Activated naive CD8-positive, alpha-beta T cell treated with anti-CD3 and anti-CD28 coated beads for 36 hours (primary cell): ENCODE results near the gene DEFB128. TPM values are rescaled to one million over a fixed set of nuclear protein-coding genes. Genes with fewer than 3 reads are reported as not detected.
A peak's percentile ranks its signal among the peaks of the same experiment; 100 is the strongest.
"Not testable (repeated sequence)": the region's sequence is repeated elsewhere in the genome, so short reads cannot be mapped to it uniquely, and the experiment has no call there.

Experiments
- DNase-seq: peaks from one replicate; pipeline ENCODE4 v3.0.0; 2021
- H3K27ac Mint-ChIP-seq: one replicate; pipeline ENCODE4 v1.8.0; 2022; ENCODE audit warnings: mild to moderate bottlenecking, moderate library complexity, mixed read lengths
- H3K27me3 Mint-ChIP-seq: one replicate; pipeline ENCODE4 v1.8.0; 2022; ENCODE audit warnings: mild to moderate bottlenecking, mixed read lengths
- H3K36me3 Mint-ChIP-seq: one replicate; pipeline ENCODE4 v1.8.0; 2021; ENCODE audit warnings: mild to moderate bottlenecking, mixed read lengths
- H3K4me1 Mint-ChIP-seq: one replicate; pipeline ENCODE4 v1.8.0; 2021; ENCODE audit warnings: mixed read lengths
- H3K4me3 Mint-ChIP-seq: one replicate; pipeline ENCODE4 v1.8.0; 2022; ENCODE audit warnings: mild to moderate bottlenecking, moderate library complexity, mixed read lengths
- H3K9me3 Mint-ChIP-seq: one replicate; pipeline ENCODE4 v1.8.0; 2022; ENCODE audit warnings: mixed read lengths
- total RNA-seq, 2 experiments: library from RNA; stranded (reverse); gene quantifications; one replicate each; pipeline ENCODE4 v1.2.3, GENCODE V29; 2021

The DEFB128 gene
- not detected for total RNA-seq

DNA sequence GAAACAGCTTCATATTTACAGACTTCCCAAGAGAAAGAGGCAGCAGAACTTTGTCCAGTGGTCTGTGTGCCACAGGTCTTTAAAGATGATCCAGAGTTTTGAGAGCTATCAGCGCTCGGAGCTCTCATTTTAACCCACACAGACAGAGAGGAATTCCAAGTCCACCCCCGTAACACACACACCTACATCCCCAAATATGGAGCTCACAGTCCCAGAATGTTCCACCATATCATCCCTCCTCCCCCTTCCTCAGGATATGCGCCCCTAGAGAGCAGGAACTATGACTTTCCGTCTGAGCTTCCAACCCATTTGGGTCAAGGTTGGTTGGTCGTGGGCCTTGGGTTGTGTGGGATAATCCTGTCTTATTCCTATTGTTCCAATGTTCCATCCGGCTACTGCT is at the start of gene DEFB128:
Gene DEFB128 (minus strand): TSS at position 101 of the 400 bp plus-strand sequence. CDS start 88 bp downstream, at position 13.
- no peak within 1 kb of the TSS for H3K4me3 Mint-ChIP-seq
- peaks cover 2% of the 10 kb centered on the region for H3K36me3 Mint-ChIP-seq

DNA sequence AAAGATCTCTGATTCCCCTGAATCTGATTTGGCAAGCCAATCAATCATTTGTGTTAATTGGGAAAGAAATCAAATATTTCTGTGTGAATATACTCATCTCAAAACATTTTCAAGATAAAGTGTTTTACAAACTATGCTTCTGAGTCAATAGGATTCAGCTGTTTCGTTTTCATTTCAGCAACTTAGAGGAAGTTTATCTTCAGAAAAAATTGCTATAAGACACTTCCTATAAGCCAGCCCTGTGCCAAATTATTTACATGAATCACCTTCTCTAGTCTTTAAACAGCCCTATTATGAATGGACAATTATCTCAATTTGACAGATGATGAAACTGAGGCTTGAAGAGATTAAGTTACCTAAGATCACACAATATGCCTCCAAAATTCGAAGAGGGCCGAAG is 48.4 kb upstream of the DEFB128 start:
- H3K27me3 Mint-ChIP-seq, result peaks cover 3% of the 10 kb centered on the region
- DNase-seq, result no peak
- H3K27ac Mint-ChIP-seq, result peak overlapping the region; percentile 89
- H3K4me1 Mint-ChIP-seq, result peaks cover 18% of the 10 kb centered on the region
- H3K36me3 Mint-ChIP-seq, result no peaks in the 10 kb centered on the region
- no peaks in the 10 kb centered on the region for H3K9me3 Mint-ChIP-seq
- H3K4me3 Mint-ChIP-seq, result peak overlapping the region; percentile 72

More for the DNA sequence above, at the start of gene DEFB128:
- Mint-ChIP-seq H3K9me3 (peaks cover 12% of the 10 kb centered on the region), H3K27ac (no peak within 1 kb of the TSS), H3K27me3 (peaks cover 50% of the 10 kb centered on the region), H3K4me1 (peaks cover 3% of the 10 kb centered on the region)
- DNase-seq, result no peak

DNA sequence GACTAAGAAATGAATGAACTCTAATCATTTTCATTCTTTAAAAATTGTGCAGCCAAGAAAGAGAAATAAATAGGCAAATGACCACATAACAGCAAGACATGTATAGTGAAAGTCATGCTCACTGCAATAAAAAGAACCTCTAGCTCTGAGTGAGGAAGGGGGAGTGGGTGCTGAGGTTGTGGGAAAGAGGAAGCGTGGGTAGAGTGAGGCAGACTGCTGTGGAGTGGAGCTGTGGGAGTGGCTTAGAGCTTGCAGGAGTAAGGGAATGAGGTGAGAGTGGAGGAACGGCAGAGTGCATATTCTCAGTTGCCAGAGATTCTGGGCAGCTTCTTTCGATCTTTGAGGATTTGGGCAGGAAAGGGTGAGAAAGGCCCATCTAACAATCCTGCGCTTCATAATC is 48.0 kb upstream of the DEFB128 start:
- no peaks in the 10 kb centered on the region for H3K36me3 Mint-ChIP-seq
- DNase-seq, result peak; percentile 46
- peak overlapping the region; percentile 72 for H3K4me3 Mint-ChIP-seq
- H3K27me3 Mint-ChIP-seq, result peaks cover 3% of the 10 kb centered on the region
- H3K9me3 Mint-ChIP-seq, result no peaks in the 10 kb centered on the region
- H3K27ac Mint-ChIP-seq, result peak overlapping the region; percentile 89
- peaks cover 18% of the 10 kb centered on the region for H3K4me1 Mint-ChIP-seq

DNA sequence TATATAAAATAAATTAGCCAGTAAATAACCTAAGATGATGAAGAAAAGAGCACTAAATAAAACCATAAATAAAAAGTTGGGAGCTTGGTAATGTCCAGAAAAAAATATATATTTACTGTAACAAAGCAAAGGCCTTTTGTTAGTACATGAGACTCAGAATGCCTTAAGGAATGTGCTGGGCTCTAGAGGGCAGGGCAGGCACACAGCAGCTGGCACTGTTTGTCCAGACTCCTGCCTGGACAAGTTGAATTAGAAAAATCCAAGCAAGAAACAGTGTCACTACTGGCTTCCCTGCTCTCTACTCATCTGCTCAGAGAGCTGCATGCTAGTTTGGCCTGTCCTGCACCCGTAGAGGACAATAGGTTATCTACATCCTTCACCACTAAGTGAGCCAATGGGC is 46.4 kb upstream of the DEFB128 start:
- Mint-ChIP-seq H3K4me3 (no peak overlapping the region), H3K36me3 (no peaks in the 10 kb centered on the region), H3K27ac (no peak overlapping the region), H3K27me3 (no peaks in the 10 kb centered on the region), H3K9me3 (no peaks in the 10 kb centered on the region), H3K4me1 (peaks cover 18% of the 10 kb centered on the region)
- no peak for DNase-seq

DNA sequence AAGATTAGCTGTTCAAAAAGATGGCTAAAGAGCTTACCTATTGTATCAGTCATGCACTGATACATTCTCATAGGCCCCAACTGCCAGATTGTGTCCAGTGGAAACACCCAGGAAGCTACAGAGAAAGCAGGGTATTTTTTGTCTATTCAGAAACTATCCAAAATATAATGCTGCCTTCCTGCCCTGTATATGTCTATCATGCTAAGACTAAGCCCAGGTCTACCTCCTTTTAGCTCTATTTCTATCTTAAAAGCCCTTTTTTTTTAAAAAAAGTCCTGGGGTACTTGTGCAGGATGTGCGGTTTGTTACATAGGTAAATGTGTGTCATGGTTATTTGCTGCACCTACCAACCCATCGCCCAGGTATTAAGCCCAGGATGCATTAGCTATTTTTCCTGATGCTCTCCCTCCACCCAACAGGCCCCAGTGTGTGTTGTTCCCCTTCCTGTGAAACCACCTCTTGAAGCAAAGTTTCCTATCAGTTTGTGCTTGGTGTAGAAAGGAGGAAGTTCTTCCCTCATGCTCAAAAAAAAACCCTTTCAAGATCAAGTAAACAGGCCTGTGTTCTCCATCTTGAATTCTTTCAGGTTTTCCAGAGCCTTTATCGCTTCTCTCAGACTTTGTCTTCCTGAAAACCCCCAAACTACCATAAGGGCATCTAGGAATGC is 38.1 kb upstream of the DEFB128 start:
- DNase-seq, result no peak
- Mint-ChIP-seq H3K4me3 (no peak overlapping the region), H3K9me3 (peaks cover 4% of the 10 kb centered on the region), H3K36me3 (peaks cover 3% of the 10 kb centered on the region), H3K4me1 (peaks cover 18% of the 10 kb centered on the region), H3K27me3 (no peaks in the 10 kb centered on the region), H3K27ac (peak overlapping the region; percentile 61)

DNA sequence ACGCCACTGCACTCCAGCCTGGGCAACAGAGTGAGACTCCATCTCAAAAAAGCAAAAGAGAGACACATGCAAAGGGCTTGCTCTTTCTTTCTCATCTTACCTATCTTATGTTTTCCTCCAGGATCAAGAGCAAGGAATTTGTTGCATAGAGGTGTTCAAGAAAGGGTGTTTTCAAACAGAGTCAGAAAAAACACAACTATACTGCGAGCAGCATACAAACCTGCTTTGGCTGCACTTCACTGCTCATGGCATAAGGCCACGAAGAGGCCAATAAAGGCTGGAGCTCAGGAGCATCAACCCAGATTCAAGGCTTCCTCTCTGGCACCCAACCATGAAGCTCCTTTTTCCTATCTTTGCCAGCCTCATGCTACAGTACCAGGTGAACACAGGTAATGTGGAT is 37.4 kb upstream of the DEFB128 start, which contains the start of gene DEFB129:
Gene DEFB129 (plus strand): TSS at position 301 of the 400 bp plus-strand sequence. CDS start 31 bp downstream, at position 332.
- peak within 1 kb of the TSS; percentile 61 for H3K27ac Mint-ChIP-seq
- no peaks in the 10 kb centered on the region for H3K27me3 Mint-ChIP-seq
- no peak within 1 kb of the TSS for H3K4me3 Mint-ChIP-seq
- peaks cover 4% of the 10 kb centered on the region for H3K9me3 Mint-ChIP-seq
- peaks cover 3% of the 10 kb centered on the region for H3K36me3 Mint-ChIP-seq
- H3K4me1 Mint-ChIP-seq, result peaks cover 18% of the 10 kb centered on the region
- no peak for DNase-seq

DNA sequence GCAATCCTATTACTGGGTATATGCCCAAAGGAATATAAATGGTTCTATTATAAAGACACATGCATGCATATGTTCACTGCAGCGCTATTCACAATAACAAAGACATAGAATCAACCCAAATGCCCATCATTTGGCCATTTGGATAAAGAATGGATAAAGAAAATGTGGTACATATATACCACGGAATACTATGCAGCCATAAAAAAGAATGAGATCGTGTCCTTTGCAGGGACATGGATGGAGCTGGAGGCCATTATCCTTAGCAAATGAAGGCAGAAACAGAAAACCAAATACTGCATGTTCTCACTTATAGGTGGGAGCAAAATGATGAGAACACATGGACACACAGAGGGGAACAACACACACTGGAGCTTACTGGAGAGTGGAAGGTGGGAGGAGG is 36.4 kb upstream of the DEFB128 start:
- H3K4me1 Mint-ChIP-seq, result peaks cover 18% of the 10 kb centered on the region
- not testable (repeated sequence) for H3K36me3 Mint-ChIP-seq, H3K4me3 Mint-ChIP-seq, H3K9me3 Mint-ChIP-seq, H3K27me3 Mint-ChIP-seq, DNase-seq
- H3K27ac Mint-ChIP-seq, result peak overlapping the region; percentile 72

DNA sequence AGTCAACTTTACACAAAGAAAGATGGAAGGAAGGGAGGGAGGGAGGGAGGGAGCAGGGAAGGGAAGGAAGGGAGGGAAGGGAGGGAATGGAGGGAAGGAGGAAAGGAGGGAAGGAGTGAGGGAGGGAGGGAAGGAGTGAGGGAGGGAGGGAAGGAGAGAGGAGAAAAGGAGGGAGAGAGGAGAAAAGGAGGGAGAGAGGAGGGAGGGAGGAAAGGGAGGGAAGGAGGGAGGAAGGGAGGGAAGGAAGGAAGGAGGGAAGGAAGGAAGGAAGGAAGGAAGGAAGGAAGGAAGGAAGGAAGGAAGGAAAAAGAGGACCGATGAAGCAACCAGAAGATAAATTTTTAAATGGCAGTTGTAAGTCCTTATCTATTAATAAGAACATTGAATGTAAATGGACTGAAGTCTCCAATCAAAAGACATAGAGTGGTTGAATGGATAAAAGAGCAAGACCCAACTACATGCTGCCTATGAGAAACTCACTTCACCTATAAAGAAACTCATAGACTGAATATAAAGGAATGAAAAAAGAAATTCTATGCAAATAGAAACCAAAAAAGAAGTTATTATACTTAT is 31.8 kb upstream of the DEFB128 start:
- Mint-ChIP-seq H3K4me3 (no peak overlapping the region), H3K27ac (no peak overlapping the region)

DNA sequence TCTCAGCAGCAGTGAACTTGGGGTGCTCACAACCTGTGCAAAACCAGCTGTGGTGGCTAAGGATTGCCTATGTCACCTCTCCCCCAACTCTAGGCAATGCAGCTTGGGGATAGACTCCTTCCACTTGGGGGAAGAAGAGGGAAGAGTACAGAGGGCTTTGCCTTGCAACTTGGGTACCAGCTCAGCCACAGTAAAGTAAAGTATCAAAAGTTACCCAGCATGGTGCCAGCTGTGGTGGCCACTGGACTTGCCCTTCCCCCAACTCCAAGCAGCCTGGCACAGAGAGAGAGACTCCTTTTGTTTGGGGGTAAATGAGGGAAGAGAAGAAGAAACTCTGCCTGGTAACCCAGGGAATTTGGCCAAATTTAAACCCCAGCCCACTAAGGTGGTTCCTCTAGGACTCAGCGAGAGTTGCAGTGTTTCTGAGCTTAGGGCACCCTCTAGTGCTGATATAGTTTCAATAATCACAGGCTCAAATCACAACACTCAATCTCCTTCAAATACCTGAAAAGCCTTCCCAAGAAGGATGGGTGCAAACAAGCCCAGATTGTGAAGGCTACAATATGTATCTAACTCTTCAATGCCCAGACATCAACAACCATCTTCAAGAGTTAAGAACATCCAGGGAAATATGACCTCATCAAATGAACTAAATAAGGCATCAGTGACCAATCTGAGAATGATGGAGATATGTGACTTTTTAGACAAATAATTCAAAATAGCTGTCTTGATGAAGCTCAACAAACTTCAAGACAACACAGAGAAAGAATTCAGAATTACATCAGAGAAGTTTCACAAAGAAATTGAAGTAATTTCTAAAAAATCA is 30.0 kb upstream of the DEFB128 start:
- no peak overlapping the region for H3K27ac Mint-ChIP-seq
- DNase-seq, result no peak
- H3K4me1 Mint-ChIP-seq, result peaks cover 1% of the 10 kb centered on the region
- H3K4me3 Mint-ChIP-seq, result no peak overlapping the region
- no peaks in the 10 kb centered on the region for H3K36me3 Mint-ChIP-seq
- H3K27me3 Mint-ChIP-seq, result peaks cover 19% of the 10 kb centered on the region
- H3K9me3 Mint-ChIP-seq, result no peaks in the 10 kb centered on the region

More for the DNA sequence above, 31.8 kb upstream of the DEFB128 start:
- Mint-ChIP-seq H3K4me1 (peaks cover 2% of the 10 kb centered on the region), H3K36me3 (peaks cover 3% of the 10 kb centered on the region), H3K27me3 (peaks cover 19% of the 10 kb centered on the region), H3K9me3 (peaks cover 3% of the 10 kb centered on the region)
- no peak for DNase-seq

DNA sequence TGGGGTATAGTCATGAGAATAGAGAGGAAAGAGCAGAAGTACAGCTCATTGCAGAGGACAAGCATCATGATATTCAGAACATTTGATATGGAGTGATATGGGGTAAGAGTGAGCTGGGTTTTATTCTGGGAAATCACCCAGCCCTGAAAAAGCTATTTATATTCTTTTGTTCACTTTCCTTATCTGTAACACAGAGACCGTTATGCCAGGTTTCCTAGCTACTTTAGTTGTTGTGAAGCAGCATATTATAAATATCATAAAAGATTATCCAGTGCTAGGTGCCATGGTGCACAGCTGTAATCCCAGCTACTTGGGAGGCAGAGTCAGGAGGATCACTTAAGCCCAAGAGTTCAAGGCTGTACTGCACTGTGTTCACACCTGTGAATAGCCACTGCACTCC is 27.8 kb upstream of the DEFB128 start:
- no peak for DNase-seq
- no peaks in the 10 kb centered on the region for H3K9me3 Mint-ChIP-seq
- peaks cover 1% of the 10 kb centered on the region for H3K4me1 Mint-ChIP-seq
- H3K27ac Mint-ChIP-seq, result no peak overlapping the region
- peaks cover 19% of the 10 kb centered on the region for H3K27me3 Mint-ChIP-seq
- H3K36me3 Mint-ChIP-seq, result no peaks in the 10 kb centered on the region
- no peak overlapping the region for H3K4me3 Mint-ChIP-seq

DNA sequence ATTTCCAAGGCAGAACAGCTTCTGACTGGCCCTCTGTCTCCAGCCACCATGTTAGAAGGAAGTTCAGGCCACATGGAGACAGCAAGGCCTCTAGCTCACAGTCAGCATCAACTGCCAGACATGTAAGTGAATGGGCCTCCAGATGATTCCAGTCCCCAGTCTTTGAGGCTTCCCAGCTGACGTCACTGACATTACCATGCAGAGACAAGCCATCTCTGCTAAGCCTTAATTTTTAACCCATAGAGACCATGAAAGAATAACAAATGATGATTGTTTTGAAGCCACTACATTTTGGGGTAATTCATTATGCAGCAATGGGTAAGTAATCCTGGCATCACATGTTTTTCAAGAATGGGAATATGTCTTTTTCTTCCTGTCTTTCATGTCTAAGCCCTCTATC is 26.3 kb upstream of the DEFB128 start:
- Mint-ChIP-seq H3K9me3 (no peaks in the 10 kb centered on the region), H3K4me1 (peaks cover 1% of the 10 kb centered on the region), H3K27ac (no peak overlapping the region), H3K36me3 (no peaks in the 10 kb centered on the region), H3K27me3 (peaks cover 16% of the 10 kb centered on the region), H3K4me3 (no peak overlapping the region)
- DNase-seq, result no peak

DNA sequence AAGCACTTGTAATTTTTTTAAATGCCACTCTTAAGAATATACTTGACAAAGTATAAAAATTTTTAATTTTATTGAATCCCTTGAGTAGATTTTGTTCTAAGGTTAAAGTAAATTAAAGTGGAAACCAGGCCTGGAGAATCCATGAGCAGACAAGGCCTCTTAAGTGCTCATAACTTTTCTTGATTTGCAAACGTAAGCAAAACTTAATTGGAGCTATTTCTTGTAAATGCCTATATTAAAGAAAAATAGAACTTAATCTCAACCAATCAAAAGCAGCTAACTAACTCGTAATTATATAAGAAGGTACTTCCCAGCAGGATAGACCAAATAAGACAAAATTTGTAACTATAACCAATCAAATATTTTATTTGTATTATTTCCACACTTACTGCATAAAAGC is 24.9 kb upstream of the DEFB128 start:
- H3K27me3 Mint-ChIP-seq, result peaks cover 4% of the 10 kb centered on the region
- DNase-seq, result no peak
- H3K9me3 Mint-ChIP-seq, result no peaks in the 10 kb centered on the region
- H3K36me3 Mint-ChIP-seq, result no peaks in the 10 kb centered on the region
- H3K27ac Mint-ChIP-seq, result no peak overlapping the region
- H3K4me1 Mint-ChIP-seq, result peaks cover 2% of the 10 kb centered on the region
- no peak overlapping the region for H3K4me3 Mint-ChIP-seq

DNA sequence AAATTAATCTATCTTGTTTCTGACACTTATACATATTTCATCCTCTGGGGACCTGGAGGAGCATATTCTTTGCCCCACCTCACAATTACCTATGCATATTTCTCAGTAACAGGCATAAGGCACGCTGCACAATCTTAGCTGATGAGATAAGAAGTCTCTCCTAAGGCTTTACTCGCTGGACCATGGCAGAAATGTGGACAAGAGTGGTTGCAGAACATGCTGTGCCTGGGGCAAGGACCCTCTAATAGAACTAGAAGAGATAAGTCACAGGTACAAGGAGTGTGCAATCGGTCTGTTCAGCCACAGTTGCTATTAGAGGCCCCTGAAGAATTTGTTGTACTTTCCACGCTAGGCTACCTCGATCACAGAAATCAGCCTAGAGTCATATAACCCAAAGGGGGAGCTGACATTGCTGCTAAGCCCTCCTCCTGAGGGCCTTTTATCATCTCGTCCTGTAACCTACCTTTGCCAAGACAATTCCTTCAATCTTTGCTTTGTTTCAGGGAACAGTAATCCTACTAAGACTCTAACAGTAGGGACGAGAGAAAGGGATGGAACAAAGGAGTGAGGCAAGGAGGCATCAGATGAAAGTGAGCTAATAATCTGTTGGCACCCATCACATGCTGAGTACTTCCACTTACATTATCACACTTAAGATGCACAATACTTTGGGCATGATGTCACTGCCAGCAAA is 21.4 kb upstream of the DEFB128 start:
- H3K27me3 Mint-ChIP-seq, result no peaks in the 10 kb centered on the region
- peaks cover 2% of the 10 kb centered on the region for H3K4me1 Mint-ChIP-seq
- no peak overlapping the region for H3K4me3 Mint-ChIP-seq
- no peaks in the 10 kb centered on the region for H3K9me3 Mint-ChIP-seq
- DNase-seq, result no peak
- no peak overlapping the region for H3K27ac Mint-ChIP-seq
- no peaks in the 10 kb centered on the region for H3K36me3 Mint-ChIP-seq

DNA sequence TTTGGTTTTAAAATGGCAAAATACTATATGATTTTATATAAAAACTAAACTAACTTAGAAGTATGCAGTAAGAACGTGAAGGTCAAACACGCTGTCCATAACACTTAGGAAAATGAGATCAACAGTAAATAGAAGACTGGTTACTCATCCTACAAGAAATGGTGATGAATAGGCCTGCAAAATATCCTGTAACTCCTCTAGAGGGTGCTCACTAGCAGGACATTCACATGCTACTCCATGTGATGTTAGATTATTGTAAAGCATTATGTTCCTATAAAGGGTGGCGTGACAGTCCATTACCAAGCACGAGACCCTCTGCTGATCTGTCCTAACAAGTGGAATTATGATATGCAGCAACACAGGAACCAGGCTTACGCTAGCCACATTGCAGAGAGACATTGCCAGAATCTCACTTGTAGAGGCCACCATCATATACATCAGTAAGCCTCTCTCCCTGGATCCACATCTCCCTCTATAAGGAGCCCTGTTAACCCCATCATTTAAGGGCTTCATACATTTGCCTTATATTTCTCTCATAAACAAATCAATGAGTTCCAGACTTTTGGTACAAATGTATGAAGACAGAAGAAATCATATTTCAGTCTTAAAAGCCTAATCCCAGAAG is 19.5 kb upstream of the DEFB128 start:
- no peak overlapping the region for H3K27ac Mint-ChIP-seq
- no peak overlapping the region for H3K4me3 Mint-ChIP-seq
- H3K36me3 Mint-ChIP-seq, result no peaks in the 10 kb centered on the region
- DNase-seq, result peak; percentile 6
- H3K27me3 Mint-ChIP-seq, result no peaks in the 10 kb centered on the region
- H3K4me1 Mint-ChIP-seq, result peaks cover 2% of the 10 kb centered on the region
- H3K9me3 Mint-ChIP-seq, result no peaks in the 10 kb centered on the region
